H1 (cell line): ENCODE results near the gene P2RX7. TPM values are rescaled to one million over a fixed set of nuclear protein-coding genes. Genes with fewer than 3 reads are reported as not detected.

Source experiments
- CBX8 ChIP-seq: fragments of 300-800, 300-1000 bp; sonication (generic); IDR thresholded peaks from 2 replicates; pipeline ENCODE4 v1.7.1; 2016; ENCODE audit warnings: low read depth, low read length, borderline replicate concordance
- CREB1 ChIP-seq: IDR thresholded peaks from 2 replicates; pipeline ENCODE4 v1.6.1; 2012; ENCODE audit warnings: inconsistent platforms
- E2F6 ChIP-seq: IDR thresholded peaks from 2 replicates; pipeline ENCODE4 v1.6.1; 2012; ENCODE audit warnings: inconsistent platforms
- JUND ChIP-seq: IDR thresholded peaks from 2 replicates; pipeline ENCODE4 v1.6.1; 2011; ENCODE audit warnings: mild to moderate bottlenecking, improper control_type of control experiment, low read length
- PHF8 ChIP-seq: fragments of 200-600 bp; sonication (generic); conservative IDR thresholded peaks from 2 replicates; pipeline ENCODE4 v1.7.1; 2012; ENCODE audit warnings: low read depth, mild to moderate bottlenecking, inconsistent platforms, low read length, moderate library complexity
- POU5F1 ChIP-seq: IDR thresholded peaks from 2 replicates; pipeline ENCODE4 v1.6.1; 2011; ENCODE audit warnings: low read depth, mild to moderate bottlenecking, low read length, moderate library complexity
- RBBP5 ChIP-seq: IDR thresholded peaks from 2 replicates; pipeline ENCODE4 v1.7.1; 2012; ENCODE audit warnings: low read depth, mild to moderate bottlenecking, inconsistent platforms, low read length, moderate library complexity, borderline replicate concordance
- RNF2 ChIP-seq: fragments of 200-900, 300-1000 bp; sonication (generic); IDR thresholded peaks from 2 replicates; pipeline ENCODE4 v1.7.1; 2016; ENCODE audit warnings: borderline replicate concordance, low read depth, mild to moderate bottlenecking, antibody characterized with exemption, low read length; ENCODE audit not compliant: poor library complexity, severe bottlenecking; ENCODE audit errors: missing control alignments
- SUZ12 ChIP-seq: fragments of 200-600 bp; sonication (generic); IDR thresholded peaks from 2 replicates; pipeline ENCODE4 v1.6.1; 2012; ENCODE audit warnings: mild to moderate bottlenecking, inconsistent platforms, low read length, moderate library complexity, mixed read lengths
- TCF12 ChIP-seq: IDR thresholded peaks from 2 replicates; pipeline ENCODE4 v1.6.1; 2011; ENCODE audit warnings: low read depth, mild to moderate bottlenecking, low read length
- USF2 ChIP-seq: IDR thresholded peaks from 2 replicates; pipeline ENCODE4 v1.6.1; 2011; ENCODE audit warnings: low read length, improper control_type of control experiment
- polyA plus RNA-seq, 7 experiments: library from polyadenylated mRNA; depleted of rRNA in 3 of 7; stranded (reverse) in 5 of 7; unstranded in 2 of 7; fragments of >200 nt in 5 of 7; fragments of 200-250 nt in 2 of 7; gene quantifications; 1 replicate in 5 of 7; 2 replicates in 1 of 7; 4 replicates in 1 of 7; pipeline versions ENCODE4 v1.2.1 to v1.2.3, GENCODE V29; 2011 to 2013; ENCODE audit warnings: missing spikeins in 2 of 7, mixed read lengths in 2 of 7
- total RNA-seq: library from RNA; stranded (reverse); fragmentation: NEBNext Ultra II Directional; extraction: Animal tissue kit (Norgen Biotek cat#: 25700); gene quantifications from 2 replicates; pipeline ENCODE4 v1.2.1, GENCODE V29; 2021

P2RX7 gene
- total and polyA plus RNA-seq, 2 of the 8 experiments (the other 6 are each of a cell fraction or from before 2014, with no cell fraction given): 0.38 to 0.56 TPM

- TF ChIP-seq USF2 (no peak), CREB1 (no peak), SUZ12 (no peak), E2F6 (no peak), JUND (no peak), TCF12 (no peak), RNF2 (no peak), PHF8 (no peak), CBX8 (no peak), POU5F1 (no peak), RBBP5 (no peak)
- TF ChIP-seq, all 59 proteins: peak for 0
Observed at GRCh38 chr12:121228919-121229665, 96.4 kb downstream of the P2RX7 start (continued).
